Astrocyte (in vitro differentiated cells and primary cell): ENCODE data around the gene EYA2. TPM values are rescaled to one million over a fixed set of nuclear protein-coding genes. Genes with fewer than 3 reads are reported as not detected.

Experiments used
- DNase-seq: peaks from one replicate; pipeline ENCODE4 v3.0.0-alpha.2; 2010; ENCODE audit warnings: low read depth
- FAIRE-seq: peaks from 2 replicates; lab custom pipeline; 2011; peaks lifted over from hg19 to GRCh38; lab: Jason Lieb, UNC
- H2AFZ ChIP-seq: 2 replicates; pipeline ENCODE4 v1.6.0; 2012; ENCODE audit warnings: low read depth, low read length, inconsistent platforms
- H3K27ac ChIP-seq: 2 replicates; pipeline ENCODE4 v1.5.1; 2011; ENCODE audit warnings: low read depth, low read length, inconsistent platforms
- H3K27me3 ChIP-seq: 2 replicates; pipeline ENCODE4 v1.6.0; 2011; ENCODE audit warnings: low read length, inconsistent platforms; ENCODE audit not compliant: insufficient read depth
- H3K36me3 ChIP-seq: 2 replicates; pipeline ENCODE4 v1.5.1; 2011; ENCODE audit warnings: low read length, inconsistent platforms; ENCODE audit not compliant: insufficient read depth
- H3K4me1 ChIP-seq: 2 replicates; pipeline ENCODE4 v1.5.1; 2011; ENCODE audit warnings: low read length, inconsistent platforms; ENCODE audit not compliant: insufficient read depth
- H3K4me2 ChIP-seq: 2 replicates; pipeline ENCODE4 v1.6.0; 2012; ENCODE audit warnings: low read length, inconsistent platforms
- H3K4me3 ChIP-seq: 2 replicates; pipeline ENCODE4 v1.5.1; 2011; ENCODE audit warnings: low read depth, mild to moderate bottlenecking, low read length, inconsistent platforms; ENCODE audit not compliant: insufficient read depth
- H3K79me2 ChIP-seq: 2 replicates; pipeline ENCODE4 v1.6.0; 2012; ENCODE audit warnings: mild to moderate bottlenecking, low read length, inconsistent platforms; ENCODE audit not compliant: insufficient read depth
- H3K9ac ChIP-seq: 2 replicates; pipeline ENCODE4 v1.6.0; 2012; ENCODE audit warnings: mild to moderate bottlenecking, low read length, inconsistent platforms
- H3K9me3 ChIP-seq: 2 replicates; pipeline ENCODE4 v1.5.1; 2012; ENCODE audit warnings: low read depth, mild to moderate bottlenecking, low read length, inconsistent platforms; ENCODE audit not compliant: insufficient read depth
- H4K20me1 ChIP-seq: 2 replicates; pipeline ENCODE4 v1.6.0; 2012; ENCODE audit warnings: low read length, inconsistent platforms; ENCODE audit not compliant: insufficient read depth
- H3K27ac Mint-ChIP-seq: one replicate; pipeline ENCODE4 v1.8.0; 2021; ENCODE audit warnings: mild to moderate bottlenecking, mixed read lengths; ENCODE audit not compliant: unreplicated experiment
- H3K27me3 Mint-ChIP-seq: one replicate; pipeline ENCODE4 v1.8.0; 2021; ENCODE audit warnings: low read depth, mixed read lengths; ENCODE audit not compliant: unreplicated experiment
- H3K36me3 Mint-ChIP-seq: one replicate; pipeline ENCODE4 v1.8.0; 2021; ENCODE audit warnings: low read depth, mixed read lengths; ENCODE audit not compliant: unreplicated experiment
- H3K4me1 Mint-ChIP-seq: one replicate; pipeline ENCODE4 v1.8.0; 2021; ENCODE audit warnings: low read depth, mixed read lengths; ENCODE audit not compliant: unreplicated experiment
- H3K4me3 Mint-ChIP-seq: one replicate; pipeline ENCODE4 v1.8.0; 2021; ENCODE audit warnings: mild to moderate bottlenecking, moderate library complexity, mixed read lengths; ENCODE audit not compliant: unreplicated experiment
- H3K9me3 Mint-ChIP-seq: one replicate; pipeline ENCODE4 v1.8.0; 2021; ENCODE audit warnings: mild to moderate bottlenecking, mixed read lengths; ENCODE audit not compliant: unreplicated experiment
- EZH2 ChIP-seq: IDR thresholded peaks from 2 replicates; pipeline ENCODE4 v1.6.1; 2012; ENCODE audit warnings: mild to moderate bottlenecking, low read length, inconsistent platforms; ENCODE audit not compliant: insufficient read depth
- total RNA-seq: library from RNA; stranded (reverse); gene quantifications from 2 replicates; pipeline ENCODE4 v1.2.1, GENCODE V29; 2021
- TF ChIP-seq, protein P1 (sequence below): IDR thresholded peaks from 2 replicates; pipeline ENCODE4 v1.5.1; 2011; ENCODE audit warnings: low read depth, mild to moderate bottlenecking, inconsistent platforms, low read length, moderate library complexity; ENCODE audit not compliant: insufficient read depth

The EYA2 gene
- total RNA-seq, 1 donor from 2014 or later, result 1.5 TPM

GRCh38 chr20:47057661-47058060 is 163.0 kb downstream of the EYA2 start:
- Histone ChIP-seq H3K79me2 (no peaks in the 10 kb centered on the region), H4K20me1 (no peaks in the 10 kb centered on the region), H3K4me2 (no peak overlapping the region), H3K9me3 (peaks cover 4% of the 10 kb centered on the region), H3K9ac (no peak overlapping the region), H2AFZ (no peak overlapping the region), H3K4me1 (no peaks in the 10 kb centered on the region), H3K4me3 (no peak overlapping the region), H3K27me3 (peaks cover 17% of the 10 kb centered on the region), H3K27ac (no peak overlapping the region), H3K36me3 (no peaks in the 10 kb centered on the region)
- Mint-ChIP-seq H3K27ac (no peak overlapping the region), H3K36me3 (no peaks in the 10 kb centered on the region), H3K4me1 (no peaks in the 10 kb centered on the region), H3K9me3 (peaks cover 7% of the 10 kb centered on the region), H3K27me3 (peaks cover 25% of the 10 kb centered on the region), H3K4me3 (no peak overlapping the region)
- DNase-seq (no peak), FAIRE-seq (no peak)
- TF ChIP-seq EZH2, result no peak
- TF ChIP-seq, protein P1, sequence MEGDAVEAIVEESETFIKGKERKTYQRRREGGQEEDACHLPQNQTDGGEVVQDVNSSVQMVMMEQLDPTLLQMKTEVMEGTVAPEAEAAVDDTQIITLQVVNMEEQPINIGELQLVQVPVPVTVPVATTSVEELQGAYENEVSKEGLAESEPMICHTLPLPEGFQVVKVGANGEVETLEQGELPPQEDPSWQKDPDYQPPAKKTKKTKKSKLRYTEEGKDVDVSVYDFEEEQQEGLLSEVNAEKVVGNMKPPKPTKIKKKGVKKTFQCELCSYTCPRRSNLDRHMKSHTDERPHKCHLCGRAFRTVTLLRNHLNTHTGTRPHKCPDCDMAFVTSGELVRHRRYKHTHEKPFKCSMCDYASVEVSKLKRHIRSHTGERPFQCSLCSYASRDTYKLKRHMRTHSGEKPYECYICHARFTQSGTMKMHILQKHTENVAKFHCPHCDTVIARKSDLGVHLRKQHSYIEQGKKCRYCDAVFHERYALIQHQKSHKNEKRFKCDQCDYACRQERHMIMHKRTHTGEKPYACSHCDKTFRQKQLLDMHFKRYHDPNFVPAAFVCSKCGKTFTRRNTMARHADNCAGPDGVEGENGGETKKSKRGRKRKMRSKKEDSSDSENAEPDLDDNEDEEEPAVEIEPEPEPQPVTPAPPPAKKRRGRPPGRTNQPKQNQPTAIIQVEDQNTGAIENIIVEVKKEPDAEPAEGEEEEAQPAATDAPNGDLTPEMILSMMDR, result no peak

- Histone ChIP-seq H3K79me2 (no peaks in the 10 kb centered on the region), H3K4me1 (no peaks in the 10 kb centered on the region), H3K9ac (no peak overlapping the region), H3K36me3 (no peaks in the 10 kb centered on the region), H4K20me1 (no peaks in the 10 kb centered on the region), H3K27ac (no peak overlapping the region), H3K9me3 (peaks cover 4% of the 10 kb centered on the region), H3K4me2 (no peak overlapping the region), H3K27me3 (peaks cover 17% of the 10 kb centered on the region), H3K4me3 (no peak overlapping the region), H2AFZ (no peak overlapping the region)
- Mint-ChIP-seq H3K27me3 (peaks cover 22% of the 10 kb centered on the region), H3K36me3 (no peaks in the 10 kb centered on the region), H3K4me1 (no peaks in the 10 kb centered on the region), H3K9me3 (peaks cover 7% of the 10 kb centered on the region), H3K27ac (no peak overlapping the region), H3K4me3 (no peak overlapping the region)
- TF ChIP-seq EZH2, result no peak
- TF ChIP-seq, protein P1, result no peak
- no peak for FAIRE-seq
- no peak for DNase-seq
These were observed 163.6 kb downstream of the EYA2 start for GRCh38 chr20:47058236-47058635.

GRCh38 chr20:47059536-47059935 is 164.9 kb downstream of the EYA2 start:
- TF ChIP-seq, protein P1, result no peak
- no peak for TF ChIP-seq EZH2
- no peaks in the 10 kb centered on the region for H3K79me2 ChIP-seq
- H3K4me1 ChIP-seq, result no peaks in the 10 kb centered on the region
- peaks cover 16% of the 10 kb centered on the region for H3K27me3 ChIP-seq
- H4K20me1 ChIP-seq, result no peaks in the 10 kb centered on the region
- Mint-ChIP-seq H3K27me3 (peaks cover 20% of the 10 kb centered on the region), H3K9me3 (peaks cover 9% of the 10 kb centered on the region), H3K27ac (no peak overlapping the region), H3K4me3 (no peak overlapping the region), H3K4me1 (no peaks in the 10 kb centered on the region), H3K36me3 (no peaks in the 10 kb centered on the region)
- H3K4me2 ChIP-seq, result no peak overlapping the region
- no peak for FAIRE-seq
- no peak for DNase-seq
- H2AFZ ChIP-seq, result no peak overlapping the region
- no peak overlapping the region for H3K27ac ChIP-seq
- H3K9me3 ChIP-seq, result peaks cover 2% of the 10 kb centered on the region
- no peak overlapping the region for H3K9ac ChIP-seq
- no peaks in the 10 kb centered on the region for H3K36me3 ChIP-seq
- no peak overlapping the region for H3K4me3 ChIP-seq
